ENCODE data around the gene THSD7B.
A peak's percentile ranks its signal among the peaks of the same experiment; 100 is the strongest.
"Not testable (repeated sequence)": the region's sequence is repeated elsewhere in the genome, so short reads cannot be mapped to it uniquely, and the experiment has no call there.

Gene THSD7B, protein sequence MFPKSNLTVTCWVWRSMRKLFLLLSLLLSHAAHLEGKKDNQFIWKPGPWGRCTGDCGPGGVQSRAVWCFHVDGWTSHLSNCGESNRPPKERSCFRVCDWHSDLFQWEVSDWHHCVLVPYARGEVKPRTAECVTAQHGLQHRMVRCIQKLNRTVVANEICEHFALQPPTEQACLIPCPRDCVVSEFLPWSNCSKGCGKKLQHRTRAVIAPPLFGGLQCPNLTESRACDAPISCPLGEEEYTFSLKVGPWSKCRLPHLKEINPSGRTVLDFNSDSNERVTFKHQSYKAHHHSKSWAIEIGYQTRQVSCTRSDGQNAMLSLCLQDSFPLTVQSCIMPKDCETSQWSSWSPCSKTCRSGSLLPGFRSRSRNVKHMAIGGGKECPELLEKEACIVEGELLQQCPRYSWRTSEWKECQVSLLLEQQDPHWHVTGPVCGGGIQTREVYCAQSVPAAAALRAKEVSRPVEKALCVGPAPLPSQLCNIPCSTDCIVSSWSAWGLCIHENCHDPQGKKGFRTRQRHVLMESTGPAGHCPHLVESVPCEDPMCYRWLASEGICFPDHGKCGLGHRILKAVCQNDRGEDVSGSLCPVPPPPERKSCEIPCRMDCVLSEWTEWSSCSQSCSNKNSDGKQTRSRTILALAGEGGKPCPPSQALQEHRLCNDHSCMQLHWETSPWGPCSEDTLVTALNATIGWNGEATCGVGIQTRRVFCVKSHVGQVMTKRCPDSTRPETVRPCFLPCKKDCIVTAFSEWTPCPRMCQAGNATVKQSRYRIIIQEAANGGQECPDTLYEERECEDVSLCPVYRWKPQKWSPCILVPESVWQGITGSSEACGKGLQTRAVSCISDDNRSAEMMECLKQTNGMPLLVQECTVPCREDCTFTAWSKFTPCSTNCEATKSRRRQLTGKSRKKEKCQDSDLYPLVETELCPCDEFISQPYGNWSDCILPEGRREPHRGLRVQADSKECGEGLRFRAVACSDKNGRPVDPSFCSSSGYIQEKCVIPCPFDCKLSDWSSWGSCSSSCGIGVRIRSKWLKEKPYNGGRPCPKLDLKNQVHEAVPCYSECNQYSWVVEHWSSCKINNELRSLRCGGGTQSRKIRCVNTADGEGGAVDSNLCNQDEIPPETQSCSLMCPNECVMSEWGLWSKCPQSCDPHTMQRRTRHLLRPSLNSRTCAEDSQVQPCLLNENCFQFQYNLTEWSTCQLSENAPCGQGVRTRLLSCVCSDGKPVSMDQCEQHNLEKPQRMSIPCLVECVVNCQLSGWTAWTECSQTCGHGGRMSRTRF (N-terminal part only)

DNA sequence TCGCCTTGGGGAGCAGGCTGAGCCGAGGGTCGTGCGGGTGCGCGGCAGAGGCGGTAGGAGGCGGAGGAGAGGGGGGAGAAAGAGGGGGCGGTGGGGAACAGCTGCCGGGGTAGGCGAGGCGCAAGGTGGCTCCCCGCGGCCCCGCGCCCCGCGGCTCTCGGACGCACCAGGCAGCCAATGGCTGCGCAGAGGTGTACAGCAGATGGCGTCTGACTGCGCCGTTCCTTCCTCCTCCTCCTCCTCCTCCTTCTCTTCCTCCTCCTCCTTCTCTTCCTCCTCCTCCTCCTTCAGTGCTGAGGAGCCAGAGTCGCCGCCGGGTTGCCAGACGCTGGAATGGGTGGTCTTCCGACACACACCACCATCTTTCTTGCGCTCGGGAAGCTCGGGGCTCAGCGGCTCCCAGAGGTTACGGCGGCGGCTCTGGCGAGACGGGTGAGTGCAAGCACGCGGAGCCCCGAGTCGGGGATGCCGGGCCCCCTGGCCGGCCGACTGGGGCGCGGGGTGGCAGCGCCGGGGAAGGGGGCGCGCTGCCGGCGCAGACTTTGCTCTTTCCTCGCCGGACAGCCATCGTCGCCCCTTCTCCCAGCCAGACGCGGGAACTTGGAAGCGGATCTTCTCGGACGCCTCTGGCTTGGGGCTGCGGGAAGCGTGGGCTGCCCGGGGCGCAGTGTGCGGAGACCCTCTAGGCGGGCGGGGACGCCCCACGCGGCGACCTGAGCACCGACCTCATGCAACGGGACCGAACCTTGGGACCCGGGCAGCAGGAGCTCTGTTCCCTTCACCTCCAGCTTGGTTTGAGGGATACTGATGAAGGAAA lies at the start of gene THSD7B:
TSS of gene THSD7B (plus strand) at position 290 of the 817 bp plus-strand sequence. CDS start 116,634 bp downstream, outside the sequence.
- Histone ChIP-seq H3K4me3 (ENCODE audit: low read depth, low read length) (peak within 1 kb of the TSS; percentile 67), H3K4me1 (ENCODE audit: control insufficient read depth, insufficient read depth, low read length) (peaks cover 17% of the 10 kb centered on the region), H3K9ac (ENCODE audit: low read depth, low read length) (no peak within 1 kb of the TSS), H3K27ac (ENCODE audit: low read depth, low read length) (no peak within 1 kb of the TSS), H3K9me3 (ENCODE audit: control insufficient read depth, insufficient read depth, low read length) (no peaks in the 10 kb centered on the region), H3K27me3 (ENCODE audit: control insufficient read depth, insufficient read depth, low read length) (peaks cover 76% of the 10 kb centered on the region), H3K36me3 (ENCODE audit: control insufficient read depth, insufficient read depth, low read length) (no peaks in the 10 kb centered on the region)

DNA sequence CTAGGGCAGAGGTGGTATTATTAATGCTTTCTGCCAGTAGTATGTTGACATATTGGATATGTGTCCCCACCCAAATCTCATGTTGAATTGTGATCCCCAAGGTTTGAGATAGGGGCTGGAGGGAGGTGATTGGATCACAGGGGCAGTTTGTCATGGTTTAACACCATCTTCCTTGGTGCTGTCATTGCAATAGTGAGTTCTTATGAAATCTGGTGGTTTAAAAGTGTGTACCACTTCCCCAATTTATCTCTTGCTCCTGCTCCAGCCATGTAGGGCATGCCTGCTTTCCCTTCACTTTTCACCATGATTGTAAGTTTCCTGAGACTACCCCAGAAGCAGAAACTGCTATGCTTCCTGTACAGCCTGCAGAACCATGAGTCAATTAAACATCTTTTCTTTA lies 47.1 kb upstream of the THSD7B start:
- Histone ChIP-seq H3K9ac (ENCODE audit: low read depth, low read length) (no peak overlapping the region), H3K4me1 (ENCODE audit: control insufficient read depth, insufficient read depth, low read length) (no peaks in the 10 kb centered on the region), H3K9me3 (ENCODE audit: control insufficient read depth, insufficient read depth, low read length) (no peaks in the 10 kb centered on the region), H3K36me3 (ENCODE audit: control insufficient read depth, insufficient read depth, low read length) (no peaks in the 10 kb centered on the region), H3K27ac (ENCODE audit: low read depth, low read length) (no peak overlapping the region), H3K27me3 (ENCODE audit: control insufficient read depth, insufficient read depth, low read length) (no peaks in the 10 kb centered on the region), H3K4me3 (ENCODE audit: low read depth, low read length) (no peak overlapping the region)

DNA sequence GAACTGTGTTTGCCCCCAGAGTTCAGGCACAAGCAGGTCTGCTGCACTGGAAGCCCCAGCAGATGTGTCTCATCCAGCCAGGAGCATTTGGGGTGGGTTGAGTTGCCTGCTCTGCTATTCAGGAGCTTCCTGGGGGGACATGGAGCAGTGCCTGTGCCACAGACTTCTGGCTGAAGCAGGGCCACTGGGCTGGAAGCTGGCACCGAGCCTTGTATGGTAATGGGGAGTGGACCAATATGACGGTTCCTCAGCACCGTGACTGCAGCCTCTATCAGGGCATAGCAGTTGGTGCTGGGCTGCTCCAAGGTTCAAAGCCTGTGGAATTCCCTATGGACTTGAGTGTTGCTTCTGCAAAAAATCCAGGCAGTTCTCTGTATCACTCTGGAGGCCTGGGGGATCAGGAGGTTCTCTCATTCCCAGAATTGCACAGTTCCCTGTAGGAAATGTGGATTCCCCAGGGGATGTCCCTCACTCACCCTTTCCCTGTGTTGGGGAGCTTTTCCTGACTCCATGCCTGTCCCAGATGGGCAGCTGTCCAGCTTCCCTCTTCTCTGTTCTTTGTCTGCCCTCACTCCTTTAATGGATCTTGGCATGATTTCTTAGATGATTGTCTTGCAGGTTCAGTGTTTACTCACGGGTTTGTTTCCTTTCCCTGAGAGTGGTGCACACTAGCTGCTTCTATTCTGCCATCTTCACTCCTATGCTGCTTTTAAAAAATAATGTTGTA lies 37.2 kb upstream of the THSD7B start:
- Histone ChIP-seq H3K4me3 (ENCODE audit: low read depth, low read length) (no peak overlapping the region), H3K27ac (ENCODE audit: low read depth, low read length) (no peak overlapping the region), H3K4me1 (ENCODE audit: control insufficient read depth, insufficient read depth, low read length) (no peaks in the 10 kb centered on the region), H3K9me3 (ENCODE audit: control insufficient read depth, insufficient read depth, low read length) (no peaks in the 10 kb centered on the region), H3K27me3 (ENCODE audit: control insufficient read depth, insufficient read depth, low read length) (no peaks in the 10 kb centered on the region), H3K36me3 (ENCODE audit: control insufficient read depth, insufficient read depth, low read length) (no peaks in the 10 kb centered on the region), H3K9ac (ENCODE audit: low read depth, low read length) (no peak overlapping the region)

DNA sequence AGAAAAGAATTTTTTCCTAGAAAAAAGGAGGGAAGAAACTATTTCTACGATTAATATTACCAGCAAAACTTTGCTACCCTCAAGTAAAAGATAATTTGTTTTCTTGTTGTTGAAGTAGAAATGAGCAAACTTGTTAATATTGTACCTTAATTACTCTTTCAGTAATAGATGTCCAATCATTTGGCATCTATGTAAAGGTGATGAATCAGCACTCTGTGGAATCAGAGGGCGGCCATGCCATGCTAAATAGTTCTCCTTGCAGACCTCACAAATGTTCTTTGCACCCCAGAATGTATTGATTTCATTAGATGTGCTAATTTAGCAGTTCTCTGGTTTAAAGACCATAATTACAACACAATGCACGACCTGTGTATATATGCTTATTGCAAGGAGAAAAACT lies 29.1 kb upstream of the THSD7B start:
- H3K9ac ChIP-seq (ENCODE audit: low read depth, low read length): no peak overlapping the region
- H3K4me1 ChIP-seq (ENCODE audit: control insufficient read depth, insufficient read depth, low read length): 0 out of 2 replicates have a peak, but pooled peaks cover 4% of the 10 kb centered on the region
- no peaks in the 10 kb centered on the region for H3K36me3 ChIP-seq (ENCODE audit: control insufficient read depth, insufficient read depth, low read length)
- H3K27me3 ChIP-seq (ENCODE audit: control insufficient read depth, insufficient read depth, low read length): no peaks in the 10 kb centered on the region
- H3K4me3 ChIP-seq (ENCODE audit: low read depth, low read length): no peak overlapping the region
- H3K9me3 ChIP-seq (ENCODE audit: control insufficient read depth, insufficient read depth, low read length): no peaks in the 10 kb centered on the region
- no peak overlapping the region for H3K27ac ChIP-seq (ENCODE audit: low read depth, low read length)

DNA sequence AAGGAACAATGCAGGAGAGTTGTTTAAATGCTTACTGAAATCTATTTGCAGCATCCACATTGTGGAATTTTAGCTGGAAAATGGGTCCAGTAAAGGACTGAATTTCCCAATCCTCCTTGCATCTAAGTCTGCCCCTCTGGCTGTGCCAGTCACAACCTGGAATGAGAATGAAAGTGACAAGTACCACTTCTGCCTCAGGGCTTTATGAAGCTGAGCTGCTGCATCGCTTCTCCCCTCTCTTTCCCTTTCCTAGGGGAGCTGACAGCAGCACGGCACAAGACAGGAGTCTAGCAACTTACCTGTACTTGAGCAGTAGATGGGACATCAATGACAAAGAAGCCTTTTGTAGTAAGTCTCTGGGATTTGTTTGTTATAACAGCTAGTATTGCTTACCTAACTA lies 27.3 kb upstream of the THSD7B start:
- H3K27me3 ChIP-seq (ENCODE audit: control insufficient read depth, insufficient read depth, low read length): no peaks in the 10 kb centered on the region
- H3K27ac ChIP-seq (ENCODE audit: low read depth, low read length): no peak overlapping the region
- H3K4me1 ChIP-seq (ENCODE audit: control insufficient read depth, insufficient read depth, low read length): 0 out of 2 replicates have a peak, but pooled peaks cover 4% of the 10 kb centered on the region
- no peak overlapping the region for H3K9ac ChIP-seq (ENCODE audit: low read depth, low read length)
- H3K4me3 ChIP-seq (ENCODE audit: low read depth, low read length): no peak overlapping the region
- no peaks in the 10 kb centered on the region for H3K36me3 ChIP-seq (ENCODE audit: control insufficient read depth, insufficient read depth, low read length)
- no peaks in the 10 kb centered on the region for H3K9me3 ChIP-seq (ENCODE audit: control insufficient read depth, insufficient read depth, low read length)

DNA sequence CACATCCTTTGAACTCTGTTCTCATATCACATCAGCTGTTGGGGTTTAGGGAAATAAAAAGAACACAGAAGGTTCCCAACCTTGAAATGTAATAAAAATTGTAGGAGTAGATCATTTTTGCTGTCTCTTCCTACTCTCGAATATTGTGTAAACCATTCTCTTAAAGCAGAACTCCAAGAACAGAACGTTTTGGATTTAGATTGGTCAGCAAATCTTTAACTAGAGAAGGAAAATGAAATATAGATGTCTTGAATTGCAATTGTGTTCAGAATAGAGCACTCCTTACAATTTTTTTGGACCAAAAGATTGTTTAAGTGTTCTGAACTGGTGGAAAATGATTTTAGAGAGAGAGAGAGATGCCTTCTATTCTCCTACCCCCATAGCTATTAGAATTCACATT lies 23.9 kb upstream of the THSD7B start:
- Histone ChIP-seq H3K36me3 (ENCODE audit: control insufficient read depth, insufficient read depth, low read length) (no peaks in the 10 kb centered on the region), H3K9ac (ENCODE audit: low read depth, low read length) (no peak overlapping the region), H3K4me1 (ENCODE audit: control insufficient read depth, insufficient read depth, low read length) (no peaks in the 10 kb centered on the region)

DNA sequence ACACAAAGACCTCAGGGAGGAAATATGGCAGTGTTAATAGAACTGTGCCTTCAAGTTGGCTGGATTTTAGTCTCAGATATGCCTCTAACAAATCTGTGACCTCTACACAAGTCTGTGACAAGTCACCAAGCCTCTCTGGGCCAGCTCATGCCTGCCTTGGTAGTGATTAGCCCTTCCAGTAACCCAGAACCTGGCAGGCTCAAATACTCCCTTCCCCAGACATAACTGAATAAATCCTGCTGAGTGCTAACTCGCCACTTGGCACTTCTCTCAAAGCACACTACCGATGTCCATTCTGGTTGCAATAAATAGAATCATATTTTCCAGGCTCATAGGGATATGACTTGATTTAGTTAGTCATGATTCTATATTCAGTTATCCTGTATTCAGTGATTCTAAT lies 15.3 kb upstream of the THSD7B start:
- Histone ChIP-seq H3K9ac (ENCODE audit: low read depth, low read length) (no peak overlapping the region), H3K27me3 (ENCODE audit: control insufficient read depth, insufficient read depth, low read length) (no peaks in the 10 kb centered on the region), H3K4me1 (ENCODE audit: control insufficient read depth, insufficient read depth, low read length) (no peaks in the 10 kb centered on the region), H3K27ac (ENCODE audit: low read depth, low read length) (no peak overlapping the region), H3K4me3 (ENCODE audit: low read depth, low read length) (no peak overlapping the region), H3K36me3 (ENCODE audit: control insufficient read depth, insufficient read depth, low read length) (no peaks in the 10 kb centered on the region), H3K9me3 (ENCODE audit: control insufficient read depth, insufficient read depth, low read length) (no peaks in the 10 kb centered on the region)

More for the DNA sequence above, 23.9 kb upstream of the THSD7B start:
- Histone ChIP-seq H3K9me3 (ENCODE audit: control insufficient read depth, insufficient read depth, low read length) (no peaks in the 10 kb centered on the region), H3K27ac (ENCODE audit: low read depth, low read length) (no peak overlapping the region), H3K27me3 (ENCODE audit: control insufficient read depth, insufficient read depth, low read length) (no peaks in the 10 kb centered on the region), H3K4me3 (ENCODE audit: low read depth, low read length) (no peak overlapping the region)

DNA sequence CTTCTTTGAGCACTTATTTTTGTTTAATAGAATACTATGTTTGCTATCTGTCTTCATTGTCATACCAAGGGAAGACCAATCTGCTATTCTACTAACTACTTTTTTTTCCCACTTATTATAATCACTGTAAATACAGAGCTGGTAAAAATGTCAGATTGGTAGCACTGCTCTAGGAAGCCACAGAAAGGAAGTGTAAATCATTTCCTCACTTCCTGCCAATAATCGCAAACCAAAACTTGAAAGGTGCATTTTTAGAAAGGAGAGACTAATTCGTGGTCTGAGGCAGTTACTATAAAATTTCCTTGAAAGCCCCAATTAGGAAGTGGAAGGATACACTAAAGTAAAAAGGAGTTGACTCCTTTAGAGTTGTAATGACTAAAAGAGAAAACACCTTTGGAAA lies 13.9 kb upstream of the THSD7B start:
- Histone ChIP-seq H3K9ac (ENCODE audit: low read depth, low read length) (no peak overlapping the region), H3K4me1 (ENCODE audit: control insufficient read depth, insufficient read depth, low read length) (no peaks in the 10 kb centered on the region), H3K9me3 (ENCODE audit: control insufficient read depth, insufficient read depth, low read length) (no peaks in the 10 kb centered on the region), H3K27me3 (ENCODE audit: control insufficient read depth, insufficient read depth, low read length) (no peaks in the 10 kb centered on the region), H3K4me3 (ENCODE audit: low read depth, low read length) (no peak overlapping the region), H3K27ac (ENCODE audit: low read depth, low read length) (no peak overlapping the region), H3K36me3 (ENCODE audit: control insufficient read depth, insufficient read depth, low read length) (no peaks in the 10 kb centered on the region)

DNA sequence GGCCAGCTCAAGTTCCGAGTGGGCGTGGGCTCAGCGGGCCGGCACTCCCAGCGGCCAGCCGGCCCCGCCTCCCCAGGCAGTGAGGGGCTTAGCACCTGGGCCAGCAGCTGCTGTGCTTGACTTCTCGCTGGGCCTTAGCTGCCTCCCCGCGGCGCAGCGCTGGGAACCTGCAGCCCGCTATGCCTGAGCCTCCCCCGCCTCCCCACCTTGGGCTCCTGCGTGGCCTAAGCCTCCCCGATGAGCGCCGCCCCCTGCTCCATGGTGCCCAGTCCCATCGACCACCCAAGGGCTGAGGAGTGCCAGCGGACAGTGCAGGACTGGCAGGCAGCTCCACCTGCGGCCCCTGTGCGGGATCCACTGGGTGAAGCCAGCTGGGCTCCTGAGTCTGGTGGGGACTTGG lies 6.8 kb upstream of the THSD7B start:
- not testable (repeated sequence) for H3K36me3 ChIP-seq (ENCODE audit: control insufficient read depth, insufficient read depth, low read length); H3K27ac ChIP-seq (ENCODE audit: low read depth, low read length); H3K9ac ChIP-seq (ENCODE audit: low read depth, low read length); H3K9me3 ChIP-seq (ENCODE audit: control insufficient read depth, insufficient read depth, low read length); H3K4me1 ChIP-seq (ENCODE audit: control insufficient read depth, insufficient read depth, low read length); H3K4me3 ChIP-seq (ENCODE audit: low read depth, low read length)
- H3K27me3 ChIP-seq (ENCODE audit: control insufficient read depth, insufficient read depth, low read length): peaks cover 11% of the 10 kb centered on the region
